NCI-H1417 (cell line): ENCODE measurements around the gene RBMS1.
A peak's percentile ranks its signal among the peaks of the same experiment; 100 is the strongest.

Source experiments
- DNase-seq, 3 experiments: peaks; one replicate each; lab custom pipeline; 2025; lab: John Stamatoyannopoulos, UW

RBMS1 gene

DNA sequence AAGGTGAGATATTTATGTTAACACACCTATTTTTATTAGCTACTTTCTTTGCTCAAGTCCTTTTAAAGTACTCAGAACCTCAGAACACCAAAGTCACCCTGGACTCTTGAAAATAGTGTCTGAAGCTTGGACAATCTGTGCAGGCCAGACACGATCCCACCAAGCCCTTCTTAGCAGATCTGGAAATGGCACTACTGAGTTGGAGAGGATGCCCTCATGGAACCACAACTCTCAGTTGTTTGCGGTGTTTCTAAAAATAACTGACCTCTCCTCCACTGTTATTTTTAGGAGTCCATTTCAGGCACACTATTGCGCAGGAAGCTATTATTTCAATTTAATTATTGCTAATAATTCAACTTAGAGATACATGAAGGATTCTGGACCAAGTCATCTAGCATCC, 190.1 kb downstream of the RBMS1 start:
- DNase-seq, result no peak

- no peak for DNase-seq
Observed at GRCh38 chr2:160303076-160303475, 190.5 kb downstream of the RBMS1 start.

DNA sequence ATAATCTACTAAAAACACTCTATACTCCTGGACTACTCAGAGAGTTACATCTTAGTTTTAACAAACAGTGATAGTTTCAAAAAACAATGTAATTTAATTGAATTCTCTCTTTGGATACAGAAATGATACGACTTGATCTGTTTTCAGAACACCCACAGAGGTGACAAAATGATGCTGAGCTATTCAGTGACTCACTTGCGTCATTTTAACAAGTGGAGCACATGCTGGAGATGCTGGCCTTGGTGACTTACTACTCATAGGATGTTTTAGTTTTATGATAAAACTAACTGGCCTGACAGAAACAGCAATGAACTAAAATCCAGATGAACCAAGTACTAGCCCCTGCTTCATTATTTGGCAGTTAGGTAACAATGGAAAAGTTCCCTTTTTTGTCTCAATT, 192.2 kb downstream of the RBMS1 start:
- DNase-seq, result no peak

- DNase-seq, result no peak
Observed at GRCh38 chr2:160300203-160300602, 193.4 kb downstream of the RBMS1 start.

DNA sequence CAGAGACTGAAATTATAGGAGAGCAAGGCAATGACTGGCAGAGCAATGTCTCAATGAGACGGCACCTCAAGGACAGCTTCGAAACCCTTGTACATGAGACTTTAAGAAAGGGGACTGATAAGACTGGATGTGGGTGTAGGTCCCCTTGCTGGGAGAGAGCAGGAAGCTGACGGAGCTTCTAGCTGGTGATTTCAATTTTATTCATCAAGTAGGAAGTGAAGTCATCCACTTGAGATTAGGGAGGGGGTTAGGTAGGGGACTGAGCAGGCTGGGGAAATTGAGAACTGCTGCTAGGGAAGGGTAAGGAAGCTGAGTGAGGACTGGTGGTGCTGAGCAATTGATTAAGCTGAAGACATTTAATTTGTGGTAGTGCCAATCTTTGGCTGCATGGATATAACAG, 194.1 kb downstream of the RBMS1 start:
- DNase-seq, result no peak

DNA sequence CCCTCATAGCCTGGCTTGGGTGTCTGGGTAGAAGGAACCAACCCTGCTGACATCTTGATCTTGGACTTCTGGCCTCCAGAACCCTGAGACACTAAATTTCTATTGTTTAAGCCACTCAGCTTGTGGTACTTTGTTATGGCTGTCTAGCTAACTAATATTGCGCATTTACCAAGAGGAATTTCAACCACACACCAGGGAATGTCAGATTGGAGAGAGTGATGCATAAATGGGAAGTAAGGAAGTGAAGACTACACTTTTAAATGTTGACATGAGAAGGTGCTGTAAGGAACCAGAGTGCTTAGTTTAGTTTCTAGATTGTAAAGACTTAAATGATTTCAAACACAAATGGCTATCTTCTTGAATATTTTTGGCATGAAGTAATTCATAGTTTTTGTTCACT, 194.6 kb downstream of the RBMS1 start:
- no peak for DNase-seq

DNA sequence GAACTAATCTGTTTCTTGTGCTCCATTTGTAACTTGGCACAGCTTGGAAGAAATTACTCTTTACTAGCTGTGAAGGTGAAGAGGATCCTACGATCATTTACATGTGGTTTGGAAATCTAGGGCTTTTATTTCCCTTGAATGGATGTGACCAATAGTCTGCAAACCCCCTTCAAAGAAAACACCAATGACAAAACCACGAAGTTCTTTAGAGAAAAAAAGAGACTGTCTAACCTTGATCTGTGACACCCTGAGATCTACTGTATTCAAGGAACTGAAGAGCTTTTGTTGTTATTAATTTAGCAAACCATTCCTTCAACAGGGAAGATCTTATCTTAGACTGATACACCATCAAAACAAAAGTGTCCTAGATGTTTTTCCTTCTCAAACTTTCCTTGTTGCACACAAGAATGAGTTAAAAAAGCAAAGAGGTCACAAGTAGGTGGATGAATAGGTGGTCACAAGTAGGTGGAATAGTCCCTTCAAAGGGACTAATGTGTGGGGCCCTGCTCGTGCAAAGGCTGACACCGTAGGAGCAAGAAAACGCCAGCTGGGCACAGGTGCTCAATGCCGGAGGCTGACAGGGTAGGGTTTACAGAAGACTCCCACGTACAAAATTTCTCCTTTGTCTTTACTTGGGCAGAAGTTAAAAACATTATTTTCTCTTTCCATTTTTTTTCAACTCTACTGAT, 197.9 kb downstream of the RBMS1 start:
- no peak for DNase-seq

DNA sequence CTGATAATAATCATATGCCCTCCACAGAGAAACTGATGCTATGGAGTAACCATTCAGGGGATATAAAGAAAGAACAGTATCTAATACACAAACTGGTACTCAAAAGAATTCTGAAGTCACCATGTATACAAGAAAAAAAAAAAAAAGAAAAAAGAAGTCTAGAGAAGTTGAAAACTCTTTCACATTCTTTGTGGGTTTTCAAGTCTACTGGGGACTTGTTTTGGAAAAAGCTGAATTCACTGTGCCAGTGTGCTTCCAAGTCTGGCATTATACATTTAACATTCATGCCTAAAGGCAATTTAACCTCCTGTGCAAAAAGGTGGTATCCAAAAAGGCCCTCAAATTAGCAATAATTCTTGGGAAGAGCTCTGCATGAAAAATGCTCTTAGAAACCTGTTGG, 198.7 kb downstream of the RBMS1 start:
- no peak for DNase-seq

GRCh38 chr2:160294339-160294803, 199.2 kb downstream of the RBMS1 start:
- DNase-seq, result no peak

- no peak for DNase-seq
Observed at GRCh38 chr2:160293391-160294091, 200.1 kb downstream of the RBMS1 start.

DNA sequence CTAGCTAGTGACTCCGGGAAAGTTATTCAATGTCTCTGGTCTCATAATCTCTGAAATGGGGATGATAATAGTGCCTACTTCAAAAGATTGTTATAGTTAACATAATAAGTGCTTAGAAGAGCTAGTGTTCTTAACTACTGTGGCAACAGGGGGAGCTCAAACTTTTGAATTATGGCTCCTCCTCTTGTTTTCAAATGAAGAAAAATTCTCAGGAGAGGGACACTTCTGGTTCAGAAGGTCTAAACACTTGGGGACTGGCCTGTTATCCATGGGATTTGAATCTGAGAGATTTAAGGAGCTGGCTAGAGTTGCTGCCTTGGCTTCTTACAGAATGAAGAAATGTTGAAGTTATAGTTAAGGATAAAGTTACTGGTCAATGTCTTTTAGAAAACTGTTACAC, 201.4 kb downstream of the RBMS1 start:
- DNase-seq, result no peak

- DNase-seq, result no peak
Observed at GRCh38 chr2:160291382-160291781, 202.2 kb downstream of the RBMS1 start.

- peak in 2 of 3 experiments; percentile 3 to 5 for DNase-seq
Observed at GRCh38 chr2:160290598-160290997, 203.0 kb downstream of the RBMS1 start.

GRCh38 chr2:160289831-160290230, 203.8 kb downstream of the RBMS1 start:
- DNase-seq, result no peak

GRCh38 chr2:160289126-160289525, 204.5 kb downstream of the RBMS1 start:
- DNase-seq, result no peak

GRCh38 chr2:160288324-160288723, 205.3 kb downstream of the RBMS1 start:
- DNase-seq, result no peak

DNA sequence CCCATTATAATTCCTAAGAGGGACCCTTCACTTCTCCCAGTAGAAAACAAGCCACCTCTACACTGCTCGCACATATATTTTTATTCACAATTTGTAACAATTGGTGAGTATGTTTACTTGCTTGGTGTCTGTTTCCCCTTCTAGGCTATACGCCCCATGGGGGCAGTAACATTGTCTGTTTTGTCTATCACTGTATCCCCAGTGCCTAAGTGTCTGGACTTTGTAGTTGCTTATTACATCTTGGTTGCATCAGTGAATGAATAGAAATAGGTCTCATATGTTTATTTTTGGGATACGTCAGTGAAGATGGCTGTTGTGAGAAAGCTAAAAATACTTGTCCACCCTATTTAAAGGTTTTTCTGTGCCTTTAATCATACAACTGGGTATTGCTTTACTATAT, 206.1 kb downstream of the RBMS1 start:
- no peak for DNase-seq

GRCh38 chr2:160286551-160286950, 207.1 kb downstream of the RBMS1 start:
- no peak for DNase-seq

DNA sequence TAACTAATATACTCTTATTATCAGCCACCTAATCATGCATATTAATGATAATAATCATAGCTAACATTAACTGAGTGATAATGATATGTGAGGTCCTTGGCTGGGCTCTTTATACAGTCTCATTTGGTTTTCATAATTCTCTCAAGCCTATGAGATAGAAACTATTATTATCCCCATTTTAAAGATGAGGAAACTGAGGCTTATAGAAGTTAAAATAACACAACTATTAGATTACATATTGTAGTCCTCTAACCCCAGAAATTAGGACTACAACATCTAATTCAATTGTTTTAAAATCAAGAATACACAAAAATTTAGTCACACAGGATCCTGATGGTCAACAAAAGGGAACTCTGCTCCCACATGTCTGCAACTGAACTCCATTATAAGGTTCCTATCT, 209.9 kb downstream of the RBMS1 start:
- DNase-seq, result no peak

- no peak for DNase-seq
Observed at GRCh38 chr2:160282063-160282580, 211.5 kb downstream of the RBMS1 start.

- DNase-seq, result no peak
Observed at GRCh38 chr2:160281213-160281612, 212.4 kb downstream of the RBMS1 start.

DNA sequence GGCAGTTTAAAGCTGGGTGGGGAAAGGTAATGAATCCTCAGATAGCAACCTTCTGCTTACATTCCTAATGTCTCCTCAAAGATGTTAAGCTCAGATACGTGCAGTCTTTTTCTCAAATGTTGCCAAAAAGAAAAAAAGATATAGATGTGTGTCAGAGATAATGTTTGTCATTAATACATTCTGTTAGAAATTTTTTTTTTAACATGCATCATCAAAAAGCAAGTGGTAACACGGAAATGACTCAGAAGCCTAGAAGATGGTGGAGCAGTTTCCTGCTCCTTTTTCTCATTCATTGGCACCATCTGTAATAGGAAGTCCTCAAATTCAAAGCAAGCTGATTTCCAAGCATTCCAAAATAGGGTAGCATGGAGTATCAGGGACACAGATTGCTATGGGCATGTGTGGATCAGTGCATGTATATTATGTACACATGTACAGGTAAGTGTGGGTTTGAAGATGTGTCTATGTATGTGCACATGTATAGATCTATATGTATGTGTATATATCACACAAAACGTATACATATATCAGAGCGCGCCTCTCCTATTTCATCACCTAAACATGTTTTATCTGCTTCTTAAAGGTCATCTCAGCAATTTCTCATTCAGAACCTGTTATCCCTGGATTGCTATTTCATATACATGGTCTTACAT, 213.7 kb downstream of the RBMS1 start:
- DNase-seq, result no peak

- no peak for DNase-seq
Observed at GRCh38 chr2:160278879-160279177, 214.8 kb downstream of the RBMS1 start.
